Esophagus muscularis mucosa (tissue), 4 donors: ENCODE measurements around the gene STX11.

Experiments
- EP300 ChIP-seq: sonication (generic); formaldehyde crosslinking; IDR thresholded peaks from one replicate; pipeline ENCODE4 v1.6.1; 2017; ENCODE audit warnings: antibody characterized with exemption
- POLR2A ChIP-seq: fragments of 450-650 bp; IDR thresholded peaks from one replicate; pipeline ENCODE4 v1.6.1; 2017; ENCODE audit warnings: antibody characterized with exemption, moderate library complexity, mild to moderate bottlenecking, low read depth
- POLR2AphosphoS5 ChIP-seq, 2 donors: sonication (generic); formaldehyde crosslinking; IDR thresholded peaks; one replicate each; pipeline ENCODE4 v1.6.1; 2017; ENCODE audit warnings: antibody characterized with exemption in 2 of 2
- TF ChIP-seq, protein P1 (sequence below), 3 experiments: fragments of 200-600 bp in 2 of 3; fragments of 450-650 bp in 1 of 3; sonication (generic) in 2 of 3; IDR thresholded peaks; one replicate each; pipeline ENCODE4 v1.5.1; 2017 to 2019; ENCODE audit warnings: antibody characterized with exemption in 3 of 3, mild to moderate bottlenecking in 2 of 3, moderate library complexity in 1 of 3

DNA sequence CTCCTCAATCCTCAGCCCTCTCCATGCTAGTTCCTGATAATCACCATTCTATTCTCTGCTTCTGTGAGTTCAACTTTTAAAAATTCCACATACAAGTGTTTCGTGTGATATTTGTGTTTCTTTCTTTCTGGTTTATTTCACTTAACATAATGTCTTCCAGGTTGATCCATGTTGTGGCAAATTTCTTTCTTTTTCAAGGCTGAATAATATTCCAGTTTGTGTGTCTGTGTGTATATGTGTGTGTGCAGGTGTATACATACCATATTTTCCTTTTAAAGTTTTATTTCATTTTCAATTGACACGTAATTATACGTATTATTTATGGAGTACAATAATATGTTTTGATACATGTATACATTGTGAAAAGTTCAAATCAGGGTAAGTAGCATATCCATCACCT, 35.1 kb upstream of the STX11 start:
- TF ChIP-seq, protein P1, sequence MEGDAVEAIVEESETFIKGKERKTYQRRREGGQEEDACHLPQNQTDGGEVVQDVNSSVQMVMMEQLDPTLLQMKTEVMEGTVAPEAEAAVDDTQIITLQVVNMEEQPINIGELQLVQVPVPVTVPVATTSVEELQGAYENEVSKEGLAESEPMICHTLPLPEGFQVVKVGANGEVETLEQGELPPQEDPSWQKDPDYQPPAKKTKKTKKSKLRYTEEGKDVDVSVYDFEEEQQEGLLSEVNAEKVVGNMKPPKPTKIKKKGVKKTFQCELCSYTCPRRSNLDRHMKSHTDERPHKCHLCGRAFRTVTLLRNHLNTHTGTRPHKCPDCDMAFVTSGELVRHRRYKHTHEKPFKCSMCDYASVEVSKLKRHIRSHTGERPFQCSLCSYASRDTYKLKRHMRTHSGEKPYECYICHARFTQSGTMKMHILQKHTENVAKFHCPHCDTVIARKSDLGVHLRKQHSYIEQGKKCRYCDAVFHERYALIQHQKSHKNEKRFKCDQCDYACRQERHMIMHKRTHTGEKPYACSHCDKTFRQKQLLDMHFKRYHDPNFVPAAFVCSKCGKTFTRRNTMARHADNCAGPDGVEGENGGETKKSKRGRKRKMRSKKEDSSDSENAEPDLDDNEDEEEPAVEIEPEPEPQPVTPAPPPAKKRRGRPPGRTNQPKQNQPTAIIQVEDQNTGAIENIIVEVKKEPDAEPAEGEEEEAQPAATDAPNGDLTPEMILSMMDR (IDR thresholded peaks at IDR 0.05), result no peak
- TF ChIP-seq POLR2A, result no peak
- TF ChIP-seq POLR2AphosphoS5 (IDR thresholded peaks at IDR 0.05), result no peak
- no peak for TF ChIP-seq EP300
